Activated B cell treated with CpG ODN at 0.5 μM for 24 hours (primary cell): ENCODE results near the gene ENOX1. TPM values are rescaled to one million over a fixed set of nuclear protein-coding genes. Genes with fewer than 3 reads are reported as not detected.

ENCODE experiments used
- ATAC-seq: fragments of 200-7000 bp; cut with Tn5 transposase; one replicate; pipeline ENCODE4 v1.10.0; 2021; ENCODE audit warnings: low read depth, mild to moderate bottlenecking, moderate library complexity
- CTCF ChIA-PET: fragments of 350-600 bp; sonication (Branson Sonifier 250); formaldehyde crosslinking; loops from one replicate; lab custom pipeline; 2021; ENCODE audit warnings: antibody characterized with exemption; lab: Charles Lee
- POLR2A ChIA-PET: fragments of 350-600 bp; sonication (Branson Sonifier 250); formaldehyde crosslinking; loops from one replicate; lab custom pipeline; 2021; ENCODE audit warnings: antibody characterized with exemption; lab: Charles Lee
- DNase-seq: peaks from one replicate; pipeline ENCODE4 v3.0.0; 2022
- H3K27ac Mint-ChIP-seq: one replicate; pipeline ENCODE4 v1.8.0; 2020; ENCODE audit warnings: mixed read lengths
- H3K27me3 Mint-ChIP-seq: one replicate; pipeline ENCODE4 v1.8.0; 2021; ENCODE audit warnings: mixed read lengths
- H3K36me3 Mint-ChIP-seq: one replicate; pipeline ENCODE4 v1.8.0; 2021; ENCODE audit warnings: low read depth, mixed read lengths
- H3K4me1 Mint-ChIP-seq: one replicate; pipeline ENCODE4 v1.8.0; 2021; ENCODE audit warnings: mixed read lengths
- H3K4me3 Mint-ChIP-seq: one replicate; pipeline ENCODE4 v1.8.0; 2020; ENCODE audit warnings: mild to moderate bottlenecking, mixed read lengths
- H3K9me3 Mint-ChIP-seq: one replicate; pipeline ENCODE4 v1.8.0; 2020; ENCODE audit warnings: mixed read lengths
- CTCF ChIP-seq: fragments of 200-600 bp; IDR thresholded peaks from one replicate; pipeline ENCODE4 v1.8.0; 2022; ENCODE audit warnings: antibody characterized with exemption, mild to moderate bottlenecking
- intact Hi-C: fragments of 100-400 bp; cut with micrococcal nuclease; formaldehyde crosslinking; loops from one replicate; pipeline ENCODE4 v1.15.1; 2024
- total RNA-seq: library from RNA; stranded (reverse); gene quantifications from 2 replicates; pipeline ENCODE4 v1.2.3, GENCODE V29; 2022

The ENOX1 gene
- total RNA-seq, 1 donor from 2014 or later, result not detected

- Mint-ChIP-seq H3K27me3 (peaks cover 5% of the 10 kb centered on the region), H3K4me1 (no peaks in the 10 kb centered on the region), H3K4me3 (no peak overlapping the region), H3K9me3 (no peaks in the 10 kb centered on the region), H3K27ac (no peak overlapping the region), H3K36me3 (no peaks in the 10 kb centered on the region)
- ChIA-PET POLR2A (no interaction called here), CTCF (no interaction called here)
- DNase-seq (no peak), ATAC-seq (no peak)
- intact Hi-C loops, result no loop called here
- TF ChIP-seq CTCF, result no peak
These were observed 139.3 kb downstream of the ENOX1 start for GRCh38 chr13:43647471-43647870.

- no peak for ATAC-seq
These were observed 146.3 kb downstream of the ENOX1 start for GRCh38 chr13:43640476-43640875.

GRCh38 chr13:43631106-43631505 is 155.7 kb downstream of the ENOX1 start:
- CTCF ChIA-PET, result no interaction called here
- Mint-ChIP-seq H3K27me3 (peaks cover 7% of the 10 kb centered on the region), H3K9me3 (no peaks in the 10 kb centered on the region), H3K4me3 (no peak overlapping the region), H3K36me3 (no peaks in the 10 kb centered on the region), H3K4me1 (no peaks in the 10 kb centered on the region), H3K27ac (no peak overlapping the region)
- intact Hi-C loops, result no loop called here
- DNase-seq, result no peak
- POLR2A ChIA-PET, result no interaction called here
- no peak for TF ChIP-seq CTCF
- no peak for ATAC-seq

More at GRCh38 chr13:43640476-43640875, 146.3 kb downstream of the ENOX1 start:
- CTCF ChIA-PET, result no interaction called here
- Mint-ChIP-seq H3K27ac (no peak overlapping the region), H3K27me3 (peaks cover 2% of the 10 kb centered on the region), H3K9me3 (no peaks in the 10 kb centered on the region), H3K36me3 (no peaks in the 10 kb centered on the region), H3K4me1 (no peaks in the 10 kb centered on the region), H3K4me3 (no peak overlapping the region)
- intact Hi-C loops, result no loop called here
- no peak for TF ChIP-seq CTCF
- no peak for DNase-seq
- POLR2A ChIA-PET, result no interaction called here

- intact Hi-C loops, result no loop called here
- DNase-seq, result no peak
- no peak for ATAC-seq
- Mint-ChIP-seq H3K27me3 (peaks cover 4% of the 10 kb centered on the region), H3K9me3 (no peaks in the 10 kb centered on the region), H3K27ac (no peak overlapping the region), H3K4me3 (no peak overlapping the region), H3K4me1 (no peaks in the 10 kb centered on the region), H3K36me3 (no peaks in the 10 kb centered on the region)
- CTCF ChIA-PET, result no interaction called here
- TF ChIP-seq CTCF, result no peak
- POLR2A ChIA-PET, result no interaction called here
These were observed 156.9 kb downstream of the ENOX1 start for GRCh38 chr13:43629691-43630480.

GRCh38 chr13:43626994-43627393 is 159.8 kb downstream of the ENOX1 start:
- intact Hi-C loops, result no loop called here
- H3K4me1 Mint-ChIP-seq, result no peaks in the 10 kb centered on the region
- CTCF ChIA-PET, result no interaction called here
- no peak for DNase-seq
- ATAC-seq, result no peak
- no peaks in the 10 kb centered on the region for H3K27me3 Mint-ChIP-seq
- POLR2A ChIA-PET, result no interaction called here
- peaks cover 6% of the 10 kb centered on the region for H3K9me3 Mint-ChIP-seq
- H3K27ac Mint-ChIP-seq, result no peak overlapping the region
- H3K4me3 Mint-ChIP-seq, result no peak overlapping the region
- no peak for TF ChIP-seq CTCF
- H3K36me3 Mint-ChIP-seq, result no peaks in the 10 kb centered on the region
